GM15510 (cell line): ENCODE data around the gene ATP8A2.

Source experiments
- POLR2A ChIP-seq: IDR thresholded peaks from 3 replicates; pipeline ENCODE4 v1.6.1; 2011; ENCODE audit warnings: borderline replicate concordance; ENCODE audit not compliant: insufficient read length; ENCODE audit errors: extremely low read depth

The ATP8A2 gene

DNA sequence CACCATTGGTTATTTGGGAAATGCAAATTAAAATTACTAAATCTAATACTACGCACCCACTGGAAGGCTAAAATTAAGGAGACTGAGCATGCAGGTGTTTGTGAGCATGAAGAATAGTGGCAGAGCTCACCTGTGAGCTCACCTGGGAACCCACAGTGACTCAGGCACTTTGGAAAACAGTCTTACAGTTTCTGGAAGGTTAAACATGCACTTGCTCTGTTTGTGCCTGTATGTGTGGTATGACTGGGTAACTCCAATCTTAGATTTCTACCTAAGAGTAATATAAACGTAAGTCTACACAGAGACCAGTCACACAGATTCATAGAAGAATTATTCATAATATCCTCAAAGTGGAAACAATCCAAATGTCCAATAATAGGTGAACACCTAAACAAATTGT is 318.8 kb downstream of the ATP8A2 start:
- TF ChIP-seq POLR2A = no peak

DNA sequence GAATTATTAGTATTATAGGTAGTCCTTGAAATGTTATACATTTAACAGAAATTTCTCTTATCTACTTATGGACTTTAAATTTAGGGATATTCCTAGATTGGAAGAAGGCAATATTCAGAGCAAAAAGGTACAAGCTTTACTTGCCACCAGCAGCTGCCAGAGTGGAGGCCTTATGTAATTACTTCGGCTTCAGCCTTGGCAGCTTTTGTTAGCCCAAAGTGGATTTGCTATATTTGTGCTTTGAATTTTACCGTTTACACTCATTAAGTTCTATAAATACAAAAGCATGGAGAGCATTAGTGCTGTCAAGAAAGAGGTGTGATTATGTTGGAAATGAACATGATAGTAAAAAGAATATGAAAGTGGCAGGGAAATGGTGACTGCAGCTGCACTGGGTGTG is 319.9 kb downstream of the ATP8A2 start:
- TF ChIP-seq POLR2A = no peak

DNA sequence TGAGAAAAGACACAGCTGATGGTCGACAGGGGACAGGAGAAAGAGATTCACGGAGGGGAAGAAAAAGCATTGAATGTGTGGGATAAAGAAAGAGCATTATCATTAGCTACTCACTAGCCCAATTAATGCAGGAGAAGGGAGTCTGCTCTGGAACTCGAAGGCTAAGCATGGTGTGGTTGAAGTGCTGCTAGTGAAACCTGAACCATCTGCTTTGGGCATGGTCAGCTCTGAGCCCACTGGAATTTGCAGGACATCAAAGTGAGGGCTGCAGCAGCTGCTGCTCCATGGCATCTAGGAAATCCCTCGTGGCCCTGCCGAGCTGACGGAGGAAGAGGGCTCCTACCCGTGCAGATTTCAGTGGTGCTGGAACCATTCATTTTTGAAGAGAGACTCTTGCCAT is 320.3 kb downstream of the ATP8A2 start:
- TF ChIP-seq POLR2A = no peak

DNA sequence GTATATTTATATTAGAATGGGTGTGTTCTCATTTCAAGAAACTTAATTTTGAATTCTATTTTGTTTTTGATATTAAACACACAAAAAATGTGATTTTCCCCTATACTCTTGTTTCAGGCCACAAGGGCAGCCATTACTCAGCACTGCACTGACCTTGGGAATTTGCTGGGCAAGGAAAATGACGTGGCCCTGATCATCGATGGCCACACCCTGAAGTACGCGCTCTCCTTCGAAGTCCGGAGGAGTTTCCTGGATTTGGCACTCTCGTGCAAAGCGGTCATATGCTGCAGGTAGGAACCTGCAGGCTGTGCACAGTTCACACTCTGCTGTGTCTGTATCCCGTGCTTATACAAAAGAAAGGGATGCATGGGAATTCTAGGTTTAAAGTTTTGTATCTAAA is 327.3 kb downstream of the ATP8A2 start:
- TF ChIP-seq POLR2A = no peak

DNA sequence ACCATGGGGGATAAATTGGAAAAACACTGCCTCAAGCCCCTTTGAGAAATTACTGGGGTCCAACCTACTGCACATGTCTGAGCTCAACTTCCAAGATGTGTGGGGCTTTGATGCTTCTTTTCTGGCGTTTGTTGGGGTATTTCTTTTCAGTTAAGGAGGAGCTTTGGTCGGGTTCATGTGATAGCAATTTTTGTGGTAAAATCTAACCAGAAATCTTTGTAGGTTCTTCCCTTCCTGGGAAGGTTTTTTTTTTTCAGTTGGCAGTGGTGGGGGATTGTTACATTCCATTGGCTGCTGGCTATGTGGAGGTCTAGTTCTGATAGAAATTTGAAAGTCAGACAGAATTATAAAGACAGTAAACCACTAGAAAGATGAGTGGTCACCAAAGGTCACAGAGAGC is 327.8 kb downstream of the ATP8A2 start:
- TF ChIP-seq POLR2A = no peak

DNA sequence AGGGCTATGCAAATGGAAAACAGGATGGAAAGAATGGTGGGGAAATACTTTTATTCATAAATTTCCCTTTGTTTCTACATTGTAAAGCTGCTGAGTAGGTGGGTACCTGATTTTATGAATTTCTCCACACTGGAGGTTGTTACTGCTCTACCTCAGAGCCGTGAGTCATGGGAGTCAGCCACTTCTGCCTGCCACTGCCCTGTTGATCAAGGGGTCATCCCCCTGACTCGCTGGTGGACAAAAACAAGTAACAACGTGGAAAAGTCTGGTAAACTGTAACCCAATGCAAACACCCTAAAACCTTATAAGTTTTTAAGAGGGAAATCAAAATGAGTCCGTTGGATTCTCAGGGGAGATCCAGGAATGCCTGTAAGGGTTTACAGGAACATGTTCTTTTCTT is 329.5 kb downstream of the ATP8A2 start:
- no peak for TF ChIP-seq POLR2A

DNA sequence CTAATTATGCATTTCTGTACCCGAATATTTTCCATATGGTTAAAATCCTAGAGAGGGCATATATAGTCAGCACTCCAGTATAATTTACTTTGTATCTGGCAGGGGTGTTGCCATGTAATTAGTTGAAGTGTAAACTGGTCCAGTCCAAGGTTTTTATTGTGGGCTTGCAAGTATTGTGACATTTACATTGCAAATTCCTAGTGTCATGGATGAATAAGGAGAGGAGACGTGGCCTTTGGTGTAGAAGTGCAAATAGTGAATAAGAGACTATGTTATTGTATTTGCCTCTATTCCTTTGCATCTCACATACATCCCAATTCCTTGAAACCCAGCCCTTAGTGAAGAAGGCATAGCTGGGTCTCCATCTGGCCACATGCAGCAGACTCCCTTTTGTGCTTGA is 330.6 kb downstream of the ATP8A2 start:
- no peak for TF ChIP-seq POLR2A

DNA sequence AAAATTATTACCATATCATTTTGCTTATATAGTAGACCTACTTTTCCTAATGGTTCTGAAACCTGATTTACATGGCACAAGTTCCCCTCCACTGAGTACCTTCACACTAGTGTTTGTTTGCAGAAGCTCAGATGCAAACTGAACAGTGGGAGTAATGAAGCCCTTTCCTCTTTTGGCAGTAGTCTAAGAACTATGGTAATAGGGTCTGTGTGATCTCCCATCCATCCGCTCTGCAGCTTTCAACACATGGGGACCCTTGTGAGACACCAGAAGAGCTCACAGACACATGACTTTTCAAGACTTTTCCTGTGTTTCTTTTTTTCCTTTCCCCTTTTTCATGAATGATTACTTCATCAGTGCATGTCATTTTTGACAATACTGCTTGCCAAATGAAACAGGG is 336.0 kb downstream of the ATP8A2 start:
- no peak for TF ChIP-seq POLR2A

DNA sequence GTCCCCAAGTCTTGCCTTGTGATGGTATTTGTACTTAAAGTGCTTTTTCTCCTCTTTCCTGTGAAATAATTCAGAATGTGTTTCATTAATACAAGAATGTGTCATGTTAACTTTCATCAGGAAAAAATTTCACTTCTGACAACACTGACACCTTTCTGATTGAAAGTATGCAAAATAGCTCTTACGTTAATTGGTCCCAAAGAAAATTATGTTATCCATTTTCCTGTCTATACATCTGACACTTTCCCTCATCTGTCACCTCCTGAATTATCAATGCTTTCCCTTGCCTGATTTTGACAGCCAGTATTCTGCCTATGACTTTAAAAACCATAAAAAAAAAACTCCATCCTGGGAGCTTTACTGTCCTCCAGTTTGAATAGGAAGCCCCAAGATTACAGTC is 336.5 kb downstream of the ATP8A2 start:
- no peak for TF ChIP-seq POLR2A

DNA sequence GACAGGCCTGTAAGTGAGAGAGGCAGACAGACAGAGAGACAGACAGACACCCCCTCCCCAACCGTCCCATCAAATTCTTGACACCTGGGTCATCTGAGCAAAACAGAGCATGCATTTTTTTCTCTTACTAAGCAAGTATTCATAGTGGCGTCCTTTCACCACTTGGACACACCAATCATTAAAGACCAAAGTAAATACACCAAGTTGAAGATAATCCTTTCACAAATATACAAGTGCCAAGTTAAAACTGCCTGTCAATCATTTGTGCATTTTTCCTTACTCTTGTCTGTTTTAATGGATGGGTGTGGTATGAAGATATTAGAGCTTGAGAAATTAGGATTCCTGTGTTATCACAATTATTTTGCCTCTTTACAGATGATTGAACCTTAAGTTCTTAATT is 337.3 kb downstream of the ATP8A2 start:
- no peak for TF ChIP-seq POLR2A

DNA sequence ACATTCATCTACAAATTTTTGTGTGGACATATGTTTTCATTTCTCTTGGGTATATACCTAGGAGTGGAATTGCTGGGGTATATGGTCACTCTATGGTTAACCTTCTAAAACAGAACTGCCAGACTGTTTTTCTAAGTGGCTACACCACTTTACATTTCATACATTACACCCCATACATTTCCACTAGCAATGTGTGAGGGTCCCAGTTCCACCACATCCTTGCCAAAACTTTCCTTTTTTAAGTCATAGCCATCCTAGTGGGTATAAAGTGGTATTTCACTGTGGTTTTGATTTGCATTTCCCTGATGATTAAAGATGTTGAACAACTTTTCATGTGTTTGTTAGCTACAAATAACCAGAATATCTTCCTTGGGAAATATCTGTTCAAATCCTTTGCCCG is 344.0 kb downstream of the ATP8A2 start:
- TF ChIP-seq POLR2A = no peak

DNA sequence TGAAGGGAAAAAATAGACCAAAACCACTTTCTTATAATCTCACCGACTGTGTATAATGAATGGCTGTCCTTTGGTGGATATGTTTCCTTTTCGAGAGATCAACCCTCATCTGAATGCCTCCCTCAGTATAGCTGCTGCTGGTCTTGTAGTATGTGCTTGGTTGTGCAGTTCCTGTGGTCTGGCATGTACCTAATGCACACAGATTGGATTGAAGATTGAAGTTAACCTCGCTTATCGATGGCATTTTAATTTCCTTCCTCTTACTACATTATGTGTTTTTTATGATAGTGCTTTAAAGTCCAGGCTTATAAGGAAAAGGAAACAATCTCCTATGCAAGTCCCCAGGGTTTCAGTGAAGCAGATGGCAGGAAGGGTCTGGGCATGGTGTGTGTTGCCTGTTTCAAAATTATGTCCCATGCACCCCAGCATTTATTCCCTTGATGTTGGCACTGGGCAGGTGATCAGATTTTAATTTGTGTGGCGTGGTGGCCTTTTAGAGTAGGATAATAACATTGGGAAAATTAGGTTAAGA is 346.0 kb downstream of the ATP8A2 start:
- TF ChIP-seq POLR2A = no peak

DNA sequence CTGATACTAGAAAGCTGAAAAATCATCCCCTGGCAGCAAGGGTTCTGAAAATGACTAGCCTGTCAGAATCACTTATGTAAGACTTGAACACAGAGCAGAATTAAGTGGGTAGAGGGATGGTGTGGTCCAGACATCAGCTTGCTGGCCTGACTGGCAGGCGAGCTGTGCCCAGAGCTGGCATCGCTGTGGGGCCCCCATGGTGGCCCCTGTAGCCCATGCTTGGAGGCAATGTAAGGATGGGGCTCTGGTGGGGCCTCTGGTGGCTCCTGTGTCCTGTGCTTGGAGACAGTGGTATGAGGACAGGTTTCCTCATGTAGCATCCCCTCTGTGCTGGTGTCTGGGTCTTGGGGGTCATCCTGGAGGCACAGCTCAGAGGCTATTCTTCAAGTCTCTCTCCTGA is 347.9 kb downstream of the ATP8A2 start:
- no peak for TF ChIP-seq POLR2A

DNA sequence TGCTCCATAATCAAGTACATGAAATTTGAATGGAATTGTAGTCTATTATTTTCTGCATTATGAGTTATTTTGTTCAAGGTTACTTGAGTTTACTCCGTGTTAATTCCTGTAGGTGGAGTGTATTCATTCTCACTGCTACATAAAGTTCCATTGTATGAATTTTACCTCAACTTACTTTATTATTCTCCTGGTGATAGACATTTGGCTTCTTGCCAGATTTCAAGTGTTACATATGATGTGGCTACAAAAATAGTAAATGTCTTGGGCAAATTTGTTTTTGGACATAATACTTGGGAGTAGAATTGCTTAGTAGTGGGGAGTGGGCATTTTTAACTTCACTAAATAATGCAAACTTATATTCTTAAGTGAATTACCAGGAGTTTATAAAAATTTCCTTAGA is 351.1 kb downstream of the ATP8A2 start:
- no peak for TF ChIP-seq POLR2A

DNA sequence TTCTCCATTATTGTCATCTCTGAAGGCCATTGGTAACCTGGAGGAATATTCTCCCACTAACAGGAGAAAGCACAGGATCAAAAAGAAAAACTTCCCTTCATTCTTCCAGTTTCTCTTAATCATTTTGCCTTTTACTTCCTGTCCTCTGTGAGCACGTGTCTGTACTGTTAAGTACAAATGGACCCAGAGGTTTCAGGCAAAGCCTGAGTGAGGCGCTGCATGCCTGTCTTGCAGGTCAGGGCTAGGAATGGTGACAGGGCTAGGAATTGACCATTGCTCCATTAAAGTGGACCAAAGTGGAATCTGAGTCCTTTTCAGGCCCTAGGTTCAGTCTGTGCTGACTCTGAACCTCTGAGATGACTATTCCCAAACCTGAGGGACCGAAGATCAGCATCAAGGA is 353.3 kb downstream of the ATP8A2 start:
- no peak for TF ChIP-seq POLR2A

DNA sequence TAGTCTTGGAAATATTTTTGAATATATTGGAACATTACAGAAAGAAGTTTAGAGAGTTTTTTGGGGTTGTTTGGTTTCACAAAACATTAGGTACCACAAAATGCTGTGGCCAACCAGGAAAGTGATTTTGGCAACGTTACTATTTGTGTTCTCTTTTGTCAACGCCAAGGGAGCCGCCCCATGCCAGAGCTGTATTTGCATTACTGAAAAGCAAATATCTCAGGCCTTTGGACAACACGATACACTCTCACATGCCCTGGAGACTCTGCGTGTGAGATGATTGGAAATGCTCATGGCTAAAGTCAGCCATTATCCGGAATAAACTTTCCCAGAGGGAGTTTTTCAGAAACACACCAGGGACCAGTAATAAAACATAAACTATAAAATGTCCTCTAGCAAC is 355.5 kb downstream of the ATP8A2 start:
- no peak for TF ChIP-seq POLR2A

DNA sequence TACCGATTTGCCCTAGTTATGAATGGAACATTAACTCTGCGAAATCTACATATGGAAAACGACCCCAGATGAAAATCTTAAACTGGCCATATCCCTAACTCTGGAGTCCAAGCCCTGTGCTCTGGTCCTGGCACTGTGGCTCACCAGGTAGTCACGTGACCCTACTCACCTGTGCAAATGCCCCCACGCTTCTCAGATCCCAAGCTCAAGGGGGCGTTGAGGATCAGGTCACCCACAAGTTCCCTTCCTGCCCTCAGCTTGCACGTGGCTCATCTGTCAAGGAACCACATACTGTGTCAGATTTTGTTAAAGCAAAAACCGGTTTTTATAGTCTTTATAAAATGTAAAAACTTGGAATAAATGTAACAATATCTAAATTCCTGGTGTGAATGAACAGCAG is 356.0 kb downstream of the ATP8A2 start:
- no peak for TF ChIP-seq POLR2A
